Spleen (tissue), 11 donors: ENCODE data around the gene USP32. TPM values are rescaled to one million over a fixed set of nuclear protein-coding genes. Genes with fewer than 3 reads are reported as not detected.

Experiments used
- DNase-seq: peaks from one replicate; pipeline ENCODE4 v3.0.0-alpha.2; 2020
- H3K27ac ChIP-seq, 8 donors: fragments of 200-600 bp; sonication (generic) in 7 of 8; 1 replicate in 4 of 8; 2 replicates in 4 of 8; pipeline versions ENCODE4 v1.5.0 to v1.8.0; 2016 to 2021; ENCODE audit warnings: inconsistent platforms in 4 of 8, mild to moderate bottlenecking in 4 of 8, moderate library complexity in 1 of 8
- H3K27me3 ChIP-seq, 7 donors: fragments of 200-600 bp; sonication (generic) in 6 of 7; replicated peaks in 1 of 7; 1 replicate in 4 of 7; 2 replicates in 3 of 7; pipeline versions ENCODE4 v1.5.0 to v1.8.0; 2016 to 2021; ENCODE audit warnings: inconsistent platforms in 3 of 7, mild to moderate bottlenecking in 1 of 7
- H3K36me3 ChIP-seq, 6 donors: fragments of 200-600 bp; sonication (generic) in 5 of 6; 1 replicate in 4 of 6; 2 replicates in 2 of 6; pipeline versions ENCODE4 v1.5.0 to v1.8.0; 2016 to 2021; ENCODE audit warnings: inconsistent platforms in 2 of 6
- H3K4me1 ChIP-seq, 6 donors: fragments of 200-600 bp; sonication (generic) in 5 of 6; 1 replicate in 3 of 6; 2 replicates in 3 of 6; pipeline versions ENCODE4 v1.5.0 to v1.8.0; 2016 to 2021; ENCODE audit warnings: inconsistent platforms in 3 of 6
- H3K4me3 ChIP-seq, 8 donors: fragments of 200-600 bp; sonication (generic) in 7 of 8; 1 replicate in 4 of 8; 2 replicates in 4 of 8; pipeline versions ENCODE4 v1.5.0 to v1.8.0; 2016 to 2021; ENCODE audit warnings: inconsistent platforms in 4 of 8, mild to moderate bottlenecking in 4 of 8, moderate library complexity in 2 of 8
- H3K9me3 ChIP-seq, 8 donors: fragments of 200-600 bp; sonication (generic) in 7 of 8; 1 replicate in 4 of 8; 2 replicates in 4 of 8; pipeline versions ENCODE4 v1.5.0 to v1.8.0; 2016 to 2021; ENCODE audit warnings: inconsistent platforms in 4 of 8
- CTCF ChIP-seq, 11 experiments: fragments of 200-600 bp in 7 of 11; fragments of 450-650 bp in 4 of 11; sonication (generic) in 4 of 11; IDR thresholded peaks in 8 of 11; conservative IDR thresholded peaks in 3 of 11; 1 replicate in 7 of 11; 2 replicates in 4 of 11; pipeline versions ENCODE4 v1.4.0 to v1.8.0; 2016 to 2021; ENCODE audit warnings: antibody characterized with exemption in 11 of 11, inconsistent platforms in 4 of 11, mild to moderate bottlenecking in 1 of 11
- POLR2A ChIP-seq, 3 donors: fragments of 450-650 bp; IDR thresholded peaks; one replicate each; pipeline ENCODE4 v1.5.1; 2017; ENCODE audit warnings: antibody characterized with exemption in 3 of 3, mild to moderate bottlenecking in 1 of 3
- POLR2AphosphoS5 ChIP-seq, 3 donors: sonication (generic); formaldehyde crosslinking; IDR thresholded peaks; one replicate each; pipeline ENCODE4 v1.5.1; 2017; ENCODE audit warnings: antibody characterized with exemption in 3 of 3
- WGBS, 5 donors: extraction: QIAGEN DNeasy Blood & Tissue Kit in 3 of 5; methylation state at CpG; one replicate each; pipeline versions ENCODE4 v1.1.5 to v1.1.7; 2013 to 2018; 5-methylcytosine and 5-hydroxymethylcytosine counted together
- intact Hi-C: fragments of 100-400 bp; cut with DNase I; formaldehyde crosslinking; loops from one replicate; pipeline ENCODE4 v1.15.0; 2023; ENCODE audit warnings: low total_unique reads
- polyA plus RNA-seq, 3 donors: library from polyadenylated mRNA; stranded (reverse); fragments of 200-250 nt; gene quantifications; one replicate each; pipeline ENCODE4 v1.2.1, GENCODE V29; 2013
- total RNA-seq, 7 donors: library from RNA; depleted of rRNA in 3 of 7; stranded (reverse); fragments of >200 nt in 3 of 7; fragmentation: NEBNext Ultra II Directional in 4 of 7; extraction: Animal tissue kit (Norgen Biotek cat#: 25700) in 4 of 7; gene quantifications; one replicate each; pipeline versions ENCODE4 v1.1.0 to v1.2.1, GENCODE V29; 2016 to 2021
- donor health status: healthy with polysubstance abuse.
- donor health status: DM: no; HTN: no; CAD: no; lungs with moderate emphysema.
- donor health status: DM: no; HTN: no; CAD: no.
- donor health status: Bipolar disorder and iron deficiency.
- donor health status: healthy.
- donor health status: DM: no; HTN: no; CAD: no.
- donor health status: DM: yes; HTN: yes; CAD: no.

Gene USP32
- total and polyA plus RNA-seq, 10 donors: 7.3 to 115 (median 79.8) TPM

- Histone ChIP-seq H3K27ac (no peak overlapping the region), H3K27me3 (no peaks in the 10 kb centered on the region), H3K36me3 (no peaks in the 10 kb centered on the region), H3K4me1 (peaks cover 0 to 15% (median 2%) of the 10 kb centered on the region in 6 donors), H3K9me3 (no peaks in the 10 kb centered on the region), H3K4me3 (no peak overlapping the region)
- DNase-seq: no peak
- intact Hi-C loops: no loop called here
- 84 to 92% (median 90%) methylated on average over 6 of the region's 6 CpGs for WGBS, 5 donors
- TF ChIP-seq CTCF (IDR thresholded peaks at IDR 0.05 in 8 of 11, conservative IDR thresholded peaks at IDR 0.05 in 3 of 11): no peak
Measured at GRCh38 chr17:60403962-60404361, 12.0 kb upstream of the USP32 start.

GRCh38 chr17:60403523-60403810 lies 11.5 kb upstream of the USP32 start:
- Histone ChIP-seq H3K9me3 (no peaks in the 10 kb centered on the region), H3K4me1 (peaks cover 0 to 20% (median 7%) of the 10 kb centered on the region in 6 donors), H3K36me3 (no peaks in the 10 kb centered on the region), H3K27me3 (no peaks in the 10 kb centered on the region), H3K4me3 (no peak overlapping the region), H3K27ac (no peak overlapping the region)
- TF ChIP-seq POLR2A (IDR thresholded peaks at IDR 0.05): no peak
- TF ChIP-seq CTCF (IDR thresholded peaks at IDR 0.05 in 8 of 11, conservative IDR thresholded peaks at IDR 0.05 in 3 of 11): no peak
- TF ChIP-seq POLR2AphosphoS5 (IDR thresholded peaks at IDR 0.05): no peak
- no peak for DNase-seq
- intact Hi-C loops: no loop called here
- 75 to 86% (median 83%) methylated on average over 3 of the region's 3 CpGs for WGBS, 5 donors

- Histone ChIP-seq H3K27ac (no peak overlapping the region), H3K36me3 (no peaks in the 10 kb centered on the region), H3K4me1 (peaks cover 0 to 37% (median 23%) of the 10 kb centered on the region in 6 donors), H3K4me3 (no peak overlapping the region), H3K9me3 (no peaks in the 10 kb centered on the region), H3K27me3 (no peaks in the 10 kb centered on the region)
- no peak for TF ChIP-seq POLR2A (IDR thresholded peaks at IDR 0.05)
- TF ChIP-seq POLR2AphosphoS5 (IDR thresholded peaks at IDR 0.05): no peak
- TF ChIP-seq CTCF (IDR thresholded peaks at IDR 0.05 in 8 of 11, conservative IDR thresholded peaks at IDR 0.05 in 3 of 11): no peak
- intact Hi-C loops: no loop called here
- DNase-seq: no peak
Measured at GRCh38 chr17:60401819-60402218, 9.9 kb upstream of the USP32 start.

- peak overlapping the region in 7 of 8 donors; percentile 59 to 98 (median 82) for H3K27ac ChIP-seq
- no peaks in the 10 kb centered on the region for H3K27me3 ChIP-seq
- H3K4me1 ChIP-seq: peaks cover 0 to 71% (median 44%) of the 10 kb centered on the region in 6 donors
- TF ChIP-seq CTCF (IDR thresholded peaks at IDR 0.05 in 8 of 11, conservative IDR thresholded peaks at IDR 0.05 in 3 of 11): no peak
- no peak for TF ChIP-seq POLR2A (IDR thresholded peaks at IDR 0.05)
- TF ChIP-seq POLR2AphosphoS5 (IDR thresholded peaks at IDR 0.05): peak in 1 of 3 donors; percentile 43
- no peaks in the 10 kb centered on the region for H3K36me3 ChIP-seq
- DNase-seq: peak; percentile 75
- H3K4me3 ChIP-seq: peak overlapping the region in 1 of 8 donors; percentile 48
- intact Hi-C loops: no loop called here
- H3K9me3 ChIP-seq: no peaks in the 10 kb centered on the region
- WGBS, 5 donors: 20 to 39% (median 22%) methylated on average over 3 of the region's 3 CpGs
Measured at GRCh38 chr17:60398227-60398959, 6.5 kb upstream of the USP32 start.
